A549 (cell line): ENCODE data around the gene SORD.

ENCODE experiments used
- ATOH8 ChIP-seq: fragments of 250-450 bp; sonication (Bioruptor Pico); IDR thresholded peaks from 2 replicates; pipeline ENCODE4 v1.5.0; 2020; ENCODE audit warnings: low read depth, mild to moderate bottlenecking, moderate library complexity
- CTCF ChIP-seq: fragments of >200 bp; sonication (Bioruptor Twin); formaldehyde crosslinking; IDR thresholded peaks from 3 replicates; pipeline ENCODE4 v1.5.1; 2016
- JUN ChIP-seq, 2 experiments: fragments of >200 bp; sonication (Bioruptor Twin); formaldehyde crosslinking; IDR thresholded peaks; 2 replicates in 1 of 2; 3 replicates in 1 of 2; pipeline ENCODE4 v1.6.1; 2016 to 2017
- POLR2A ChIP-seq: IDR thresholded peaks from 2 replicates; pipeline ENCODE4 v1.6.1; 2012; ENCODE audit warnings: mild to moderate bottlenecking, low read length
- RCOR1 ChIP-seq: fragments of 150-350 bp; IDR thresholded peaks from 2 replicates; pipeline ENCODE4 v1.6.1; 2014; ENCODE audit warnings: antibody characterized with exemption, low read length, low read depth
- REST ChIP-seq: fragments of 200-600 bp; sonication (generic); IDR thresholded peaks from 2 replicates; pipeline ENCODE4 v1.6.1; 2016; ENCODE audit warnings: antibody characterized with exemption, mild to moderate bottlenecking, moderate library complexity
- RFX5 ChIP-seq: fragments of 450-650 bp; IDR thresholded peaks from 2 replicates; pipeline ENCODE4 v1.7.1; 2014; ENCODE audit warnings: antibody characterized with exemption, mild to moderate bottlenecking, moderate library complexity
- SMC3 ChIP-seq: fragments of >200 bp; sonication (Bioruptor Twin); formaldehyde crosslinking; IDR thresholded peaks from 3 replicates; pipeline ENCODE4 v1.6.1; 2018; ENCODE audit warnings: inconsistent platforms
- SREBF2 ChIP-seq: fragments of 450-650 bp; IDR thresholded peaks from 2 replicates; pipeline ENCODE4 v1.6.1; 2014; ENCODE audit warnings: mild to moderate bottlenecking, moderate library complexity

- TF ChIP-seq SMC3 (no peak), JUN (IDR thresholded peaks at IDR 0.05) (no peak), POLR2A (no peak), REST (no peak), SREBF2 (no peak), ATOH8 (no peak), CTCF (no peak), RCOR1 (no peak), RFX5 (no peak)
Observed at GRCh38 chr15:45105586-45105985, 82.6 kb downstream of the SORD start.
